ENCODE results near the gene ACAN. TPM values are rescaled to one million over a fixed set of nuclear protein-coding genes. Genes with fewer than 3 reads are reported as not detected.

ACAN gene
- total and polyA plus RNA-seq, 10 of the 15 experiments (the other 5 are each of a cell fraction or from before 2014, with no cell fraction given) = not detected

DNA sequence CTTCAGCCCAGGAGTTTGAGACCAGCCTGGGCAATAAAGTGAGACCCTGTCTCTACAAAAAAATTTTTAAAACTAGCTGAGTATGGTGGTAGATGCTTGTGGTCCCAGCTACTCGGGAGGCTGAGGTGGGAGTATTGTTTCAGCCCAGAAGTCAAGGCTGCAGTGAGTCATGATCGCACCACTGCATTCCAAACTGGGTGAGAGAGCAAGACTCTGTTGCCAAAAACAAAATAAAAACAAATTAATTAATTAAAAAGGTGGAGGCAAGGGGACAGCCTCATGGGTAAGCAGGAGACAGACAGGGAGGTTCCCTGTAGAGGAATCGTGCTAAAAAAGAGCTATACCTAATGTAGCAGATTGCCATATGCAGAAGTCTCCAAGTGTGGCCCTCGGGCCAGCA is 79.5 kb downstream of the ACAN start (continued):
- no peak for TF ChIP-seq DPF2 (IDR thresholded peaks at IDR 0.05)
- no peak for TF ChIP-seq MYC (IDR thresholded peaks at IDR 0.05; ENCODE audit: insufficient read depth, insufficient read length, insufficient replicate concordance, low read length, severe bottlenecking)
- TF ChIP-seq ZNF384 (IDR thresholded peaks at IDR 0.05; ENCODE audit: borderline replicate concordance, low read depth, low read length) = no peak
- TF ChIP-seq RB1 (IDR thresholded peaks at IDR 0.05; ENCODE audit: borderline replicate concordance) = no peak

DNA sequence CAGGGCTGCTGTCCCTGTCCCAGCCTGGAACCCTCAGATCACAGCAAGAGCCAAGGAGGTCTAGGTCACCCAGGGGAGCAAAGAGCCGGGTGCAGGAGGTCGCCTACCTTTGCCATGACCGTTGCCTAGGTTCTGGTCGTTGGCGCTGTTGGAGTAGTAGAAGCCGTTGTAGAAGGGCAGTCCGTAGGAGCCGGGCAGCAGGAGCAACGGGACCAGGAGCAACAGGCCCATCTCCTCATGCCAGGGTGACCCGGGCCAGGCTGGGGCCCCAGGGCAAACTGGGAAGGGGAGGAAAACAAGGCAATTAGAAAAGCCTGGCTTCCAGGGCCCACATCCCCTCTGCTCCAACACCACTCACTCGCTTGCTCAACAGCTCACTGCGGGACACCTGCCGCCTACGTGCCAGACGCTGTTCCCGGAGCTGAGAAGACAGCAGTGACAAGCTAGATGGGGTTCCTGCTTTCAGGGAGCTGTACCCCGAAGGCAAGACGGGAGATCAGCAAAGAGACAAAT is 83.9 kb downstream of the ACAN start:
- intact Hi-C loops (cut with micrococcal nuclease; ENCODE audit: unreplicated experiment) = no loop called here
- Histone ChIP-seq H3K79me2 (ENCODE audit: control insufficient read depth, insufficient read depth, low read length) (no peaks in the 10 kb centered on the region), H3K9me3 (replicated peaks; ENCODE audit: control insufficient read depth, insufficient read depth, low read length) (no peaks in the 10 kb centered on the region), H4K20me1 (ENCODE audit: control insufficient read depth, insufficient read depth) (no peaks in the 10 kb centered on the region), H3K27ac (ENCODE audit: control insufficient read depth, insufficient read depth) (no peak overlapping the region), H3K4me3 (no peak overlapping the region), H3K27me3 (replicated peaks in 1 of 2; ENCODE audit: control insufficient read depth in 2 of 2, insufficient read depth in 2 of 2, low read length in 1 of 2) (no peaks in the 10 kb centered on the region), H2AFZ (ENCODE audit: control insufficient read depth, low read depth, low read length) (no peak overlapping the region), H3K4me1 (ENCODE audit: control insufficient read depth, insufficient read depth, low read length) (no peaks in the 10 kb centered on the region), H3K9ac (ENCODE audit: control insufficient read depth, insufficient read depth, low read length) (no peak overlapping the region), H3K4me2 (ENCODE audit: control insufficient read depth, insufficient read depth) (no peak overlapping the region), H3K36me3 (ENCODE audit: control insufficient read depth in 2 of 2, insufficient read depth in 2 of 2, low read length in 1 of 2) (no peaks in the 10 kb centered on the region)
- TF ChIP-seq, protein P1, sequence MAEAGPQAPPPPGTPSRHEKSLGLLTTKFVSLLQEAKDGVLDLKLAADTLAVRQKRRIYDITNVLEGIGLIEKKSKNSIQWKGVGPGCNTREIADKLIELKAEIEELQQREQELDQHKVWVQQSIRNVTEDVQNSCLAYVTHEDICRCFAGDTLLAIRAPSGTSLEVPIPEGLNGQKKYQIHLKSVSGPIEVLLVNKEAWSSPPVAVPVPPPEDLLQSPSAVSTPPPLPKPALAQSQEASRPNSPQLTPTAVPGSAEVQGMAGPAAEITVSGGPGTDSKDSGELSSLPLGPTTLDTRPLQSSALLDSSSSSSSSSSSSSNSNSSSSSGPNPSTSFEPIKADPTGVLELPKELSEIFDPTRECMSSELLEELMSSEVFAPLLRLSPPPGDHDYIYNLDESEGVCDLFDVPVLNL (IDR thresholded peaks at IDR 0.05; ENCODE audit: low read depth, low read length) = no peak
- TF ChIP-seq, protein P2, sequence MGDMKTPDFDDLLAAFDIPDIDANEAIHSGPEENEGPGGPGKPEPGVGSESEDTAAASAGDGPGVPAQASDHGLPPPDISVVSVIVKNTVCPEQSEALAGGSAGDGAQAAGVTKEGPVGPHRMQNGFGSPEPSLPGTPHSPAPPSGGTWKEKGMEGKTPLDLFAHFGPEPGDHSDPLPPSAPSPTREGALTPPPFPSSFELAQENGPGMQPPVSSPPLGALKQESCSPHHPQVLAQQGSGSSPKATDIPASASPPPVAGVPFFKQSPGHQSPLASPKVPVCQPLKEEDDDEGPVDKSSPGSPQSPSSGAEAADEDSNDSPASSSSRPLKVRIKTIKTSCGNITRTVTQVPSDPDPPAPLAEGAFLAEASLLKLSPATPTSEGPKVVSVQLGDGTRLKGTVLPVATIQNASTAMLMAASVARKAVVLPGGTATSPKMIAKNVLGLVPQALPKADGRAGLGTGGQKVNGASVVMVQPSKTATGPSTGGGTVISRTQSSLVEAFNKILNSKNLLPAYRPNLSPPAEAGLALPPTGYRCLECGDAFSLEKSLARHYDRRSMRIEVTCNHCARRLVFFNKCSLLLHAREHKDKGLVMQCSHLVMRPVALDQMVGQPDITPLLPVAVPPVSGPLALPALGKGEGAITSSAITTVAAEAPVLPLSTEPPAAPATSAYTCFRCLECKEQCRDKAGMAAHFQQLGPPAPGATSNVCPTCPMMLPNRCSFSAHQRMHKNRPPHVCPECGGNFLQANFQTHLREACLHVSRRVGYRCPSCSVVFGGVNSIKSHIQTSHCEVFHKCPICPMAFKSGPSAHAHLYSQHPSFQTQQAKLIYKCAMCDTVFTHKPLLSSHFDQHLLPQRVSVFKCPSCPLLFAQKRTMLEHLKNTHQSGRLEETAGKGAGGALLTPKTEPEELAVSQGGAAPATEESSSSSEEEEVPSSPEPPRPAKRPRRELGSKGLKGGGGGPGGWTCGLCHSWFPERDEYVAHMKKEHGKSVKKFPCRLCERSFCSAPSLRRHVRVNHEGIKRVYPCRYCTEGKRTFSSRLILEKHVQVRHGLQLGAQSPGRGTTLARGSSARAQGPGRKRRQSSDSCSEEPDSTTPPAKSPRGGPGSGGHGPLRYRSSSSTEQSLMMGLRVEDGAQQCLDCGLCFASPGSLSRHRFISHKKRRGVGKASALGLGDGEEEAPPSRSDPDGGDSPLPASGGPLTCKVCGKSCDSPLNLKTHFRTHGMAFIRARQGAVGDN (IDR thresholded peaks at IDR 0.05) = no peak
- TF ChIP-seq ELK1 (IDR thresholded peaks at IDR 0.05; ENCODE audit: low read depth, low read length) = no peak
- no peak for TF ChIP-seq TCF3 (IDR thresholded peaks at IDR 0.05; ENCODE audit: borderline replicate concordance, insufficient read depth, low read depth, low read length)
- TF ChIP-seq, protein P3, sequence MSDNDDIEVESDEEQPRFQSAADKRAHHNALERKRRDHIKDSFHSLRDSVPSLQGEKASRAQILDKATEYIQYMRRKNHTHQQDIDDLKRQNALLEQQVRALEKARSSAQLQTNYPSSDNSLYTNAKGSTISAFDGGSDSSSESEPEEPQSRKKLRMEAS (IDR thresholded peaks at IDR 0.05; ENCODE audit: low read depth, low read length) = no peak
- TF ChIP-seq CBFB (IDR thresholded peaks at IDR 0.05; ENCODE audit: low read depth) = no peak
- TF ChIP-seq ETV6 (conservative IDR thresholded peaks at IDR 0.05 in 1 of 2, IDR thresholded peaks at IDR 0.05 in 1 of 2; ENCODE audit: borderline replicate concordance in 1 of 2, low read depth in 1 of 2) = no peak
- TF ChIP-seq NFXL1 (IDR thresholded peaks at IDR 0.05; ENCODE audit: borderline replicate concordance) = no peak
- DNase-seq (ENCODE audit: low read depth, low spot score) = no peak
- WGBS (ENCODE audit: insufficient coverage, insufficient replicate concordance, low lambda C conversion rate, missing lambda C conversion rate) = 53% methylated on average over 18 of the region's 18 CpGs
- no TSS peak for BruUV-seq (replicated peaks)
- ChIA-PET RAD21 (ENCODE audit: unreplicated experiment) (no interaction called here), SMC1A (ENCODE audit: uncharacterized antibody, unreplicated experiment) (no interaction called here), POLR2A (no interaction called here), CTCF (no interaction called here)
- in situ Hi-C loops (cut with MboI) = no loop called here
- no peak for ATAC-seq
- FAIRE-seq = no peak

Measured in GM12878 (cell line).